ENCODE measurements around the gene ISCA2.

ISCA2 gene

GRCh38 chr14:74508292-74508731, 14.7 kb downstream of the ISCA2 start:
- no peaks in the 10 kb centered on the region for H3K36me3 ChIP-seq (ENCODE audit: control insufficient read depth, insufficient read depth, low read length)
- H3K79me2 ChIP-seq, result no peaks in the 10 kb centered on the region
- H2AFZ ChIP-seq, result no peak overlapping the region
- TF ChIP-seq CTCF (IDR thresholded peaks at IDR 0.05), result peak; percentile 5
- no peak overlapping the region for H3K4me3 ChIP-seq (ENCODE audit: low read depth, low read length)
- H3K4me2 ChIP-seq (ENCODE audit: low read length), result no peak overlapping the region
- H3K9me3 ChIP-seq (ENCODE audit: control insufficient read depth, low read length), result no peaks in the 10 kb centered on the region
- H3K4me1 ChIP-seq, result no peaks in the 10 kb centered on the region
- H3K27me3 ChIP-seq (ENCODE audit: control insufficient read depth, insufficient read depth, low read length), result no peaks in the 10 kb centered on the region
- H3K9ac ChIP-seq, result no peak overlapping the region
- H3K27ac ChIP-seq, result no peak overlapping the region

- Histone ChIP-seq H3K4me1 (no peaks in the 10 kb centered on the region), H3K4me2 (ENCODE audit: low read length) (no peak overlapping the region), H3K4me3 (ENCODE audit: low read depth, low read length) (no peak overlapping the region), H2AFZ (no peak overlapping the region), H3K36me3 (ENCODE audit: control insufficient read depth, insufficient read depth, low read length) (no peaks in the 10 kb centered on the region), H3K79me2 (no peaks in the 10 kb centered on the region), H3K27me3 (ENCODE audit: control insufficient read depth, insufficient read depth, low read length) (no peaks in the 10 kb centered on the region), H3K27ac (no peak overlapping the region), H3K9ac (no peak overlapping the region), H3K9me3 (ENCODE audit: control insufficient read depth, low read length) (no peaks in the 10 kb centered on the region)
- TF ChIP-seq CTCF (IDR thresholded peaks at IDR 0.05), result no peak
Observed at GRCh38 chr14:74508844-74509428, 15.4 kb downstream of the ISCA2 start.

GRCh38 chr14:74509587-74510222, 16.1 kb downstream of the ISCA2 start:
- Histone ChIP-seq H3K36me3 (ENCODE audit: control insufficient read depth, insufficient read depth, low read length) (no peaks in the 10 kb centered on the region), H2AFZ (no peak overlapping the region), H3K4me1 (no peaks in the 10 kb centered on the region), H3K27me3 (ENCODE audit: control insufficient read depth, insufficient read depth, low read length) (no peaks in the 10 kb centered on the region), H3K4me2 (ENCODE audit: low read length) (no peak overlapping the region), H3K79me2 (no peaks in the 10 kb centered on the region), H3K9me3 (ENCODE audit: control insufficient read depth, low read length) (no peaks in the 10 kb centered on the region), H3K4me3 (ENCODE audit: low read depth, low read length) (no peak overlapping the region), H3K27ac (no peak overlapping the region), H3K9ac (no peak overlapping the region)
- TF ChIP-seq CTCF (IDR thresholded peaks at IDR 0.05), result no peak

- H3K9ac ChIP-seq, result no peak overlapping the region
- H3K4me1 ChIP-seq, result no peaks in the 10 kb centered on the region
Observed at GRCh38 chr14:74510223-74510931, 16.8 kb downstream of the ISCA2 start.

More at GRCh38 chr14:74510223-74510931, 16.8 kb downstream of the ISCA2 start:
- H3K27me3 ChIP-seq (ENCODE audit: control insufficient read depth, insufficient read depth, low read length), result no peaks in the 10 kb centered on the region
- H3K36me3 ChIP-seq (ENCODE audit: control insufficient read depth, insufficient read depth, low read length), result no peaks in the 10 kb centered on the region
- H2AFZ ChIP-seq, result no peak overlapping the region
- no peaks in the 10 kb centered on the region for H3K9me3 ChIP-seq (ENCODE audit: control insufficient read depth, low read length)
- no peak overlapping the region for H3K27ac ChIP-seq
- no peak overlapping the region for H3K4me3 ChIP-seq (ENCODE audit: low read depth, low read length)
- H3K79me2 ChIP-seq, result no peaks in the 10 kb centered on the region
- H3K4me2 ChIP-seq (ENCODE audit: low read length), result no peak overlapping the region
- no peak for TF ChIP-seq CTCF (IDR thresholded peaks at IDR 0.05)

All from parathyroid adenoma (tissue), 2 donors.